Measurements from ENCODE around the gene EXOC3L1.

DNA sequence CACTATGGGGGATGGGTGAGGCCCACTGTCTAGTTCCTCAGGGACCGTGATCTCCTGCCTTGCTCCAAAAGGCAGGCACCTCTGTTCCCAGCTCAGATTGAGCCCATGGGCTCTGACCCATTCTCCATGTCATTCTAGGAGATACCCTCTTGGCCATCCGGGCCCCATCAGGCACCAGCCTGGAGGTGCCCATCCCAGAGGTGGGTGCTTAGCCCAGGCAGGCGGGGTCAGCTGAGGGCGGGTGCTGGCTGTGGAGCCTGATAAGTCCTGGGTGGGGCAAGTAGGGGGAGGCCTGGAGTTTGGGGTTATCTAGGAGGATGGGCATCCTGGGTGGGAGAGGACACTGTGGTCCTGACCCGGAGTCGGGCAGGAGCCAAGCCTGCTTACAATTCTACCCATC is 4.3 kb upstream of the EXOC3L1 start:
- TF ChIP-seq, protein P1, sequence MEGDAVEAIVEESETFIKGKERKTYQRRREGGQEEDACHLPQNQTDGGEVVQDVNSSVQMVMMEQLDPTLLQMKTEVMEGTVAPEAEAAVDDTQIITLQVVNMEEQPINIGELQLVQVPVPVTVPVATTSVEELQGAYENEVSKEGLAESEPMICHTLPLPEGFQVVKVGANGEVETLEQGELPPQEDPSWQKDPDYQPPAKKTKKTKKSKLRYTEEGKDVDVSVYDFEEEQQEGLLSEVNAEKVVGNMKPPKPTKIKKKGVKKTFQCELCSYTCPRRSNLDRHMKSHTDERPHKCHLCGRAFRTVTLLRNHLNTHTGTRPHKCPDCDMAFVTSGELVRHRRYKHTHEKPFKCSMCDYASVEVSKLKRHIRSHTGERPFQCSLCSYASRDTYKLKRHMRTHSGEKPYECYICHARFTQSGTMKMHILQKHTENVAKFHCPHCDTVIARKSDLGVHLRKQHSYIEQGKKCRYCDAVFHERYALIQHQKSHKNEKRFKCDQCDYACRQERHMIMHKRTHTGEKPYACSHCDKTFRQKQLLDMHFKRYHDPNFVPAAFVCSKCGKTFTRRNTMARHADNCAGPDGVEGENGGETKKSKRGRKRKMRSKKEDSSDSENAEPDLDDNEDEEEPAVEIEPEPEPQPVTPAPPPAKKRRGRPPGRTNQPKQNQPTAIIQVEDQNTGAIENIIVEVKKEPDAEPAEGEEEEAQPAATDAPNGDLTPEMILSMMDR (IDR thresholded peaks at IDR 0.05) = no peak
- TF ChIP-seq POLR2AphosphoS5 (IDR thresholded peaks at IDR 0.05; ENCODE audit: insufficient read depth in 1 of 2, low read depth in 1 of 2) (no peak), POLR2A (IDR thresholded peaks at IDR 0.05) (no peak)

Measured in vagina (tissue), 2 donors.